HG03432 (cell line): Measurements from ENCODE around the gene FGF23.
"Not testable (repeated sequence)": the region's sequence is repeated elsewhere in the genome, so short reads cannot be mapped to it uniquely, and the experiment has no call there.

Experiments used
- ATAC-seq: cut with Tn5 transposase; IDR thresholded peaks from one replicate; pipeline ENCODE4 v1.9.1; 2021; ENCODE audit warnings: mild to moderate bottlenecking, moderate library complexity; ENCODE audit not compliant: unreplicated experiment

The FGF23 gene

DNA sequence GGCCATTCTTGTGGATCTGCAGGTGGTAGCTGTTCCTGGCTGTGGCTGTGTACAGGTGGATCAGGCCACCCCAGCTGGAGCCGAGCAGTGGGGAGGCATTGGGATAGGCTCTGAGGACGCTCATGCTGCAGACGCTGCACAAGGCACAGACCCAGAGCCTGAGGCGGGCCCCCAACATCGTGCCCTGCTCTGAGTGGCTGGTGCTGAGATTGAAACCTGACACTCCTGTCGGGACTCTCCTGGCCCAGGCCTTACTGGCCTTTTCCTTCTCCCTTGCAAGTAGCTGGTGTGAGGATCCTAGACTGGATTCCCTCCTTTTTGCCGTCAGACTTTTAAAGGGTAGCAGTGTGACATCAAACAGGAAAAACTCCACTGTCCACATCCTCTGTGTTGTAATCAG lies at the start of gene FGF23:
TSS of gene FGF23 (minus strand) at position 308 of the 400 bp plus-strand sequence. CDS start at position 178, 130 bp downstream.
- no peak for ATAC-seq

DNA sequence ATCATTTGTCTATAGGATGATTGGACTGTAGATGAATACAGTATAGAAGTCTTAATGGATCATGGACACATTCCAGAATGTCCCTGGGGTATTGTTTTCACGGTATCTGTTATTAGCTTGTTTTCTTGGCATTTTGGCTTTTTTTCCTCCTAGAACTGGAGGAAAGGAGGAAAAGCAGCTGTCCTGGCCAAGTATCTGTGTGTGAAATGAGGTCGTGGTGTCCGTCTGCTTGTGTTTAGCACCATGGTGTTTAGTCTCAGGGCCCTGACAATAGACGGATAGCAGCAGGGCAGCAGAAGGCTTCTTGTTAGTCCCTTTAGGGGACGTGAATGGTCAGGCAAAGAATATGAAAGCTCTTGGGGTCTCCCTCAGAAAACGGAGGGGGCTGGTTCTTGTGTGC lies 44.9 kb upstream of the FGF23 start:
- no peak for ATAC-seq

DNA sequence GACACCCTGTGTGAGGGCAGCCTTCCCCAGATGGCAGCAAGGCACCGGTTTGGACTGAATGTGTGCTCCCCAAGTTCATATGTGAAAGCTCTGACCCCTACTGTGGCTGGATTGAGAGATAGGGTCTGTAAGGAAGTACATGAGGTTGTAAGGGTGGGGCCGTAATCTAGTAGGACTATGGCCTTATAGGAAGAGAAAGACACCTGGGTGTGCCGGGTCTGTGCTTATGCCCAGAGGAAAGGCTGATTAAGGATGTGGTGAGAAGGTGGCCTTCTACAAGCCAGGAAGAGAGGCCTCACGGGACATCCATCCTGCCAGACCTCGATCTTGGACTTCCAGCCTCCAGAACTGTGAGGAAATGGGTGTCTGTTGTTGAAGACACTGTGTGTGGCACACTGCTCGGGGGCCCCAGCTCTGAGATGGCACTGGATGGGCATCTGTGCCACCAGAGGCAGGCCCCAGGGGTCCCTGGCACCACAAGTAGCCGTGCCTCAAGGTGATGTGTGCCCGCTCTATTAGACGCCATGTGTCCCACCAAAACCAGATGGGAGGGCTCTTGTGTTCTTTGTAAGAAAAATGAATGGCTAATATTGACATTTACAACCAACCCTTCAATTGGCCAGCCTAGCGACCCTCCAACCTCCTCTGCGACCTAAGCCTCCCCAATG lies 44.1 kb upstream of the FGF23 start:
- ATAC-seq, result no peak

DNA sequence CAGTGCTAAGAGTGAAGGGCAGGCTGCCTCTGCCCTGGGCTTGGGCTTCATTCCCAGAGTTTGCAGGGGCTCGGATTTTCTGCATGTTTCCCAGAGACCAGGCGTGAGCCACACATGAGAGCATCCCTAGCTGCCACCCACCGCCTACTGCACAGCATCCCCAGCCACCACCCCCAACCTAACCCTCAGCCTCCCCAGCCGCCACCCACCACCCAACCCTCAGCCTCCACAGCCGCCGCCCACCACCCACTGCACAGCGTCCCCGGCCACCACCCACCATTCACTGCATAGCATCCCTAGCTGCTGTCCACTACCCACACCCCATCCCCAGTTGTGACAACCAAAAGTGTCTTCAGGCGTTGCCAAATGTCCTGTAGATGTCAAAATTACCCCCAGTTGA lies 43.5 kb upstream of the FGF23 start:
- ATAC-seq, result no peak

DNA sequence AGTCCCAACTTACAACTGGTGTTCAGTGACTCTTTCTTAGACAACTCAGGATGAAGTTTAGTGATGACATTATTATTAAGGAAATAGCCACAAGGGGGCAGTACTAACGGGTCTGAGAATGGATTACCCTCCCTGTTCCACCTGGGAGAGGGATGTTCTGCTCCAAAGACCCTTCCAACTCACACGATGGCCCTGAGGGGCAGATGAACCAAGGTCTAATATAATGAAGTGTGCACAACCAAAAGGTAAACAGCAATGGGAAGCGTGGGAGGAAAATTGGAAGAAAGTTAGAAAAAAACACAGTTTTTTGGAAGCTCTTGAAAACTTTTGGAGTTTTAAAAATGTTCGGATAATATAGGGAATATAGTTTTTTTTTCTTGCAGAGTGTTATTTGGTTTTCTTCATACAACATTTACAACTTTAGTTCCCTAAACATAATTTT lies 42.1 kb upstream of the FGF23 start:
- ATAC-seq, result no peak

DNA sequence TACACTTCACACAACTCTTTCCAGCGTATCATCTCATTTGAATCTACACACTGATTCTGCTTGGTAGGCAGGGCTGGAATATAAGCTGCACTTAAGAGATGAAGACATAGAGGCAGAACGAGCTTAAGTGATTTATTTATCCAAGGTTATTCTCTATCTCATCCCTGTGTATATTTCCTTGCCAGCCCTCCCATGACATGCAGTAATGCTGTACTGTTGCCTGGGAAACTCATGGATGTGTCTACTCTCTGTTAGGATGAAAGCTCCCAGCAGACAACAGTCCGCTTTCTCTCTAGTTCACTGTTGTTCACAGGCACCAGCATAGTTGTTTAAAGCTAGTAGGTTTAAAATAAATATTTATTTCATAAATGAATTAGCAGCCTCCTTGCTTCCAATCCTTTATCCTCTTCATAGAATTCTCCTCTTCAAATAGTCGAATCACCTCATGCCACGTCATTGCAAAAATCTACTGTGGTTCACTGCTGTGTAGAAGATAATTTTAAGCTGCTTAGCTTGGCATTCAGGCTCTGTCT lies 40.7 kb upstream of the FGF23 start:
- ATAC-seq, result no peak

DNA sequence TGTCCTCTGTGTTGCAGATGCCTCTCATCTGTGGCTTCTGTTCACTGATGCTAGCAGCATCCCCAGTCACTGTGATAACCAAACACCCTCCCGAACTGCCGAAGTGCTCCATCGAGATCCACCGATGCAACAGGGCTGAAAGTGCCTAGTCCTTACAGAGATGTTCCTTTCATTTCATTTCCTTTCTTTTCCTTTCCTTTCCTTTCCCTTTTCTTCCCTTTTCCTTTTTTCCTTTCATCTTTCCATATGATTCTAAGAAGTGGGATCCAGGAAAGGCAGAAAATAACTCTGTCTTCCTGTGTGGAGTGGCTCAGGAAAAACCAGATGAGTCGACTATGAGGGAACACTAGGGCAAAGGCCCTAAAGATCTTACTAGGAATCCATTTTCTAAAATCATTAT lies 39.4 kb upstream of the FGF23 start:
- no peak for ATAC-seq

DNA sequence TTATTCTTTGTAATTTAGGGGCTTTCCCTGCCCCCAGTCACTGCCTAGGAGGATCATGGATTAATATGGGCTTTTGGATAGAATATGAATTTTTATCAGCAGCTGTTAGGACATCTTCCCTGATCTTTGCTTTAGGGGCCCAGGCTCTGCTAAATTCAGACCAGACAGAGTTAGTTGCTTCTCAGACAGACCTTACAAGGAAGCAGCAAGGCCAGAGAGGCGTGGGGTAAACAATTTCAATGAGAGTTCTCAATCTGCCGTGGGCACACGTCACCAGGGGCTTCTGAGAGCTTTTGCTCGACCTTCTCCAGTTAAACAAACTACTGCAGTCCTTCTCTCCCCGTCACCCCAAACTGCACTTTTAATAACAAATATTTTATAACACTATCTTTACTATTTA lies 38.4 kb upstream of the FGF23 start:
- ATAC-seq, result no peak

DNA sequence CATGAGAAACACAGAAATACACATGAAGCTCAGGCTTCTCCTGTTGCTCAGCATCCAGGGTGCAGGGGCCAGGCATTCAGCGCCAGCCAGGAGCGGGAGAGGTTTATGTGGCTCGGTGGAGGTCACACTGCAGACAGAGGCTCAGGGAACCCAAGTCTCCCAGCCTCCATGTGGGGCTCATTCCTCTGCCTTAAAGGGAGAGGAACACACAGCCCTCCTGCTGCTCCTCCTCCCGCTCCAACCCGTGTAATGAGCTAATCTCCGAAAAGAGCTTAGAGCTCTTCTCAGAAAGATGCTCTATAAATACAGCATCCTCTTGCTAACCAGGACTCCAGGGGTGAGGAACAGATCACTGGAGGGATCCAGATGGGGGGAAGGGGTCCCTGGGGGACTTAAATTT lies 37.9 kb upstream of the FGF23 start:
- ATAC-seq, result no peak

DNA sequence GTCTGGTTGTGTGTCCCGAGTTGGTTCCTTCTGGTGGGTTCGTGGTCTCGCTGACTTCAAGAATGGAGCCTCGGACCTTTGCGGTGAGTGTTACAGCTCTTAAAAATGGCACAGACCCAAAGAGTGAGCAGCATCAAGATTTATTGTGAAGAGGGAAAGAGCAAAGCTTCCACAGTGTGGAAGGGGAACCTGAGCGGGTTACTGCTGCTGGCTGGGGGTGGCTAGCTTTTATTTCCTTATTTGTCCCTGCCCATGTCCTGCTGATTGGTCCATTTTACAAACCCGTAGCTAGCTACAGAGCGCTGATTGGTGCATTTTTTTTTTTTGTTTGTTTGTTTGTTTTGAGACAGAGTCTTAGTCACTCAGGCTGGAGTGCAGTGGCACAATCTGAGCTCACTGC lies 36.8 kb upstream of the FGF23 start:
- ATAC-seq, result no peak

DNA sequence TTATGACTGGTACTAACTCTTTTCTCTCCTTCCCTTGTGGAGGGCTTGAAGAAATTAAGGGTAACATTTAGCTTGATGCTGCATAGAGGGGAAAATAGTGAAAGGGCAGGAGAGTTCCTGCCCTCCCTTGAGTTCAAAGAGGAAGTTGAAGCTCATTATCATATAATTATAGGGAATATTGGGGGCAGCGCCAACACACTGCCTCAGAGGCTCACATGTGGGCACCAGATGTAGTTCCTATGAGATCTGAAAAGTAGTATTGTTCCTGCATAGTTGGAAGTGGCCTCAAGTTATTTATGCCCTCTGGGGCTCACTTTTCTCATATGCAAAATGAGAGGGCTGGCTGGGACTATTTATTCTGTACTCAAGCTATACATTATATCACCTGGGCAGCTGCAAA lies 33.0 kb upstream of the FGF23 start:
- no peak for ATAC-seq

DNA sequence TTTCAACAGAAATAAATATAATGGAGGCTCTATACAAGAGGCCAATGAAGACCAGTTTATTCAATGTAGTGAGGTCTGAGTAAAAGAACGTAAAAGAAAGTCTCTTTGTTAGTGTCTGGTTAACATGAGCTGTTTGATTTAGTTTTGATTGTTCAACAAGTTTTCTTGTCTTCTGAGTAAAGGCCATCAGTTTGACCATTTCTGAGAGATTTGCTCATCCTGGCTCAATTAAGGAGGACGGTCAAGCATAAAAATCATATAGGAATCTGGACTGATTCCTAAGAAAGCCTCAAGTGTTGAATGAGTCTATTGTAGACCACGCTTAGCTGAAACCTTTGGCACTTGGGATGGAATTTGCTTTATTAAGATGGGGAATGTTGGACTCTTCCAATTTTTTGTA lies 32.5 kb upstream of the FGF23 start:
- ATAC-seq, result no peak

DNA sequence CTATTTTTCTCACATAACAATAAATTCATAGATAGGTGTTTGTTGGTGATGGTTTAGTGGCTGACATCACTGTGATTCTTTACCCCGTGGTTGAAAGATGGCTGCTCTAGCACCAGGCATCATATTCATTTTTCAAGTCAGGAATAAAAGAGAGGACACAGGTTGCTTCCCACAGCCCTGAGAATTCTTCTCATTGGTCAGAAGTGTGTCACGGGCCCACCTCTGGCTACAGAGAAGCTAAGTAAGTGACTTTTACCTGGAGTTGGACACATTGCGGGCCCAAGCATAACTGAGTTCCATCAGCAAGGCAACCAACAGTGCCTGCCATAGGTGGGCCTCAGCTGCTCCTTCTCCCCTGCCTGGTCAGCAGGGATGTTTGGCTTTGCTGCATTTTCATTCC lies 27.6 kb upstream of the FGF23 start:
- ATAC-seq, result no peak

DNA sequence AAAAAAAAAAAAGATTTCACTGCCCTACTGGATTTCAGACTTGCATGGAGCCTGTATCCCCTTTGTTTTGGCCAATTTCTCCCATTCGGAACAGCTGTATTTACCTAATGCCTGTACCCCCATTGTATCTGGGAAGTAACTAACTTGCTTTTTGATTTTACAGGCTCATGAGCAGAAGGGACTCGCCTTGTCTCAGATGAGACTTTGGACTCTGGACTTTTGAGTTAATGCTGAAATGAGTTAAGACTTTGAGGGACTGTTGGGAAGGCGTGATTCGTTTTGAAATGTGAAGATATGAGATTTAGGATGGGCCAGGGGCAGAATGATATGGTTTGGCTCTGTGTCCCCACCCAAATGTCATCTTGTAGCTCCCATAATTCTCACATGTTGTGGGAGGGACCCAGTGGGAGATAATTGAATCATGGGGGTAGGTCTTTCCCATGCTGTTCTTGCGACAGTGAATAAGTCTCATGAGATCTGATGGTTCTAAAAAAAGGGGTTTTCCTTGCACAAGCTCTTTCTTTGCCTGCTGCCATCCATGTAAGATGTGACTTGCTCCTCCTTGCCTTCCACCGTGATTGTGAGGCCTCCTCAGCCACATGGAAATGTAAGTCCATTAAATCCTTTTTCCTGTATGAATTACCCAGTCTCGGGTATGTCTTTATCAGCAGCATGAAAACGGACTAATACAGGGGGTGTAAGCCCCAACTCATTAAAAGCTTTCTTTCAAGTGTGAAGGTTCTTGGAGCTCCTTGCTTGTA lies 25.5 kb upstream of the FGF23 start:
- not testable (repeated sequence) for ATAC-seq

DNA sequence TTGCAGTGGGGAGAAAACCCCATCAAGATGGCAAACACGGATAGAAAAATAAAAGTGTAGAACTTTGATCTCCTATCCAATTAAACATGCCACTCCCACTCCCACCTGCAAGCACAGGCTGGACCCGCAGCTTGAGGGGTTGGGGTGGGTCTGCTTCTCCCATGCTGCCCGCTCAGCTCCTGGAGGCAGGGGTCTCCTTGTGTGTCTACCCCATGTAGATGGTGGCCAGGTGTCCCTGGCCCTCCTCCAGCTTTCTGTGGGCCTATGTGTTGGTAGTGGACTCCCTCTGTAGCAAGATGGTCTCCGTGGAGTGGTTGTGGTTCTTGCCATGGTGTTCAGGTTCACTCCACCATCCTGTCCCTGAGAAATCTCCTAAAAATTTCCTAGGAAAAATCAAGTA lies 23.5 kb upstream of the FGF23 start:
- ATAC-seq, result no peak

DNA sequence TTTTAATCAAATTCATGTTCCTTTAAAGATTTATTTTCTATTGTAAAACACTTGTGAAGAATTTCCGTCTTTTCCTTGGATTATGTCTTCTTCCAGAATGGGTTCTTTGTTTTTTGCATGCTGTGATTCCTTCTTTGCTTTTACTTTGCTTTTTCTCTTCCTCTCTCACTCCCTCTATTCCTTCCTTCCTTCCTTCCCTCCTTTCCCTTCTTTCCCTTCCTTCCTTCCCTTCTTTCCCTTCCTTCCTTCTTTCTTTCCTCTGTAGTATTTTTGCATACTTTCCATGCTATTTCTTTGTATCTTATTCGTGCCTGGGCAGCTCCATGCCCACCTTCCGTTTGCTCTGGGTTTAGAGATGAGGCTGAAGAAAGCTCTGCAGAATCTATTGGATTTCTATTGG lies 21.6 kb upstream of the FGF23 start:
- ATAC-seq, result no peak

DNA sequence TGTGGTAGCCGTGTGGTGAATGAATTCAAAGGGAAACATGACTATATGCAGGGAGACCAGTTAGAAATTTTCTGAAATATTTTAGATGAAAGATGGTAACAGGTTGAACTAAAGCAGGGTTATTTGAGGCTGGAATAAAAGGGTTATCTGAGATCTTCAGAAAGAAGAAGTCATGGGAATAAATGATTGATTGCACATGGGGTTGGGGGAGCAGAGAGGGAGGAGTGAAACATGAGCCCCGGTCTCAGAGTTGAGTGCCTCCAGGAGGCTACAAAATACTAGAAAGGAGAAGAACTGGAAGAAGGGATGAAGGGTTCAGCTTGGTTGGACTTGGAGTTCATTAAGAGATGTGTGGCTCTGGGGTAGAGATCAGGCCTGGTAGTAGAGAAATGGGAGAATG lies 16.3 kb upstream of the FGF23 start:
- no peak for ATAC-seq

DNA sequence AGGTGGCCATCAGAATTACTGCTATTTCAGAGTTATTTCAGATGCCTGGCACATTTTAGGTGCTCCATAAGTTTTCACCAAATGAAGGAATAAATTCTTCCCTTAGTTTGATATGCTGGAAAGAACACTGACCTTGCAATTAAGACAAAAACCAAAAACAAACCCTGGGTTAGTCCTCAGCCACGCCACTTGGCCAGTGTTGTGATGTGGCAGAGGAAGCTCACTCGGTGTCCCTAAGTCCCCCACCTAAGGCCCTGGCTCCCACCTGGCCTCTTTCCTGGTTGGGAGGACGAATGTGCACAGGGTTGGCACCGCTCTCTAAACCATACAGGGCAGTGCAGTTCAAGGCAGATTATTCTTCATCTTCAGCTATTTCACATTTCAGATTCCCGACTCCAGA lies 13.7 kb upstream of the FGF23 start:
- ATAC-seq, result no peak

DNA sequence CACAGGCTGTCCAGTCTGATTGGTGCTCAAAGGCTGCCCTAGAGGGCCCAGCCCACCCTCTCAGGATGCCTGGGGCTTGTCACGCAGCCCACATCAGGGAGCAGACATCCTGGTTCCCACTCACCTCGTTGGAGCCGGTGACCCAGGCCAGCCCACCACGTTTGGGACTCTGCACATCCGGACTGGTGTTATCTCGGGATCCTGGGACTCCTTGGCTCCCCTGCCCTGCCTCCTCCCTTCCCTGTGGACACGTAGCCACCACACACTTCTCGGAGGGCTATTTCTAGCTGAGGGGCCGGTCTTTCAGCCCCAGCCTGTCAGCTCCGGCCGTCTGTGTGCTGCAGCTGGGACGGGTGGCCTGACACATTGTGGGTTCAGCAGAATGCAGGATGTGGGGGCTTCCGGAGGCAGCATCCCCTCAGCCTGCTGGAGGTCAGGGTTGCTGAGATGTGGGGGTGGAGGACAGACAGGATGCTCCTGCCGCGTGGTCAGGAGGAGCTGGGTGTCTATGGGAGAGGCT lies 12.8 kb upstream of the FGF23 start:
- no peak for ATAC-seq

DNA sequence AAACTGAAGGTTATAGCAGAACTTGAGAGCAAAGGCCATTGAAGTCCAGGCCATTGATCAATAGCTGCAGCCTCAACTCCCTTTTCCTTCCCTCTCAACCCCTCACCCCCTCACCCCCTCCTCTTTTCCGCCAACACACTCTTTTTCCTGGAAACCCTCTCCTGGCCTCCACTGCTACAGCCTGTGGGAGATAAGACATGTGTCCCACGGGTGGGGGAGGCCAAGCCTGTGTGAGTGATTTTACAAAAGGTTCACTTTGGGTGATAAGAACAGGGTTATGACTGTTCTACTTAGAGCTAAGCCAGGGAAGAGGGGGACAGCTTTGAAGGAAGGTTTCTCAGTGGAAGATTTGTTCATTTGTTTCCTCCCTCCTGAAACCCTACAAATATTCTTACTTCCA lies 9.2 kb upstream of the FGF23 start:
- ATAC-seq, result no peak

DNA sequence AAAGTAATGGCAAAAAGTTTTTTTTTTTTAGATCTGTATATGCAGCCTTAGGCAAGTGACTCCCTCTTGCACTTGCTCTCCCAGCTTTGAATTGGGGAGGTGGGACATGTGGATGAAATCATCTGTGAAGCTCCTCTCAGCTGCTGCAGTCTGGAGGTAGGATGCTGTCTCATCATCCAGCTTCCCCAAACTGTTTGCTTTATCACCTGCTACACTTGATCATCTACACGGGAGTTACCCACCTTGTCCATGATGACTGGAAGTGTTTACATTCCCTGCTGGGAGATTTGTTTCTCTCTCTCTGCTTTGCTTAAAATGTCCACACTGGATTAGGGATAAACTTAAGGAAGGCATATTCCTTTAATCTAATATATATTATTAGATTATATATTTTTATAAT lies 8.5 kb upstream of the FGF23 start:
- ATAC-seq, result no peak

DNA sequence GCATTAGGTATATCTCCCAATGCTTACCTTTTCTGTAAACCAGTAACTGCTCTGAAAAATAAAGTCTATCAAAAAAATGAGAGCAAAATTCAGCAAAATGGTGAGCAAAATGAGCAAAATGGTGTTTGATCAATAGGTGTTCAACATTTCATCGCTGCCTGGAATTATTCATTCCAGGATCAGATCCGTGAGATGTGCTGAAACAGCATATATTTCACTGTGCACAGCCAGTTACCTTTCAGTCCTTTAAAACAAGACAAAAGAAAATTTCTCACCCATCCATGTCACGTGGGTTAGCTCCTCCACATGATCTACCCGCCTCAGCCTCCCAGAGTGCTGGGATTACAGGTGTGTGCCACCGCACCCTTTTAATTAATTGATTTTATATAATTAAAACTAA lies 8.1 kb upstream of the FGF23 start:
- ATAC-seq, result no peak
